ENCODE results near the gene YWHAH. TPM values are rescaled to one million over a fixed set of nuclear protein-coding genes. Genes with fewer than 3 reads are reported as not detected.

The YWHAH gene
- 285 TPM for total RNA-seq (ENCODE audit: unreplicated experiment)
- long read RNA-seq, transcript YWHAH-201 (2 exons, 1,825 nt): major isoform, 276 of 285 reads
- long read RNA-seq, partial matches to known transcripts: 0 of 285 reads
- long read RNA-seq, other reads (novel, unspliced or antisense): 5 of 285 reads

- Mint-ChIP-seq H3K36me3 (ENCODE audit: low read depth, unreplicated experiment) (peaks cover 21% of the 10 kb centered on the region), H3K4me1 (ENCODE audit: unreplicated experiment) (peaks cover 41% of the 10 kb centered on the region), H3K27ac (ENCODE audit: unreplicated experiment) (peak within 1 kb of the TSS; percentile 30), H3K27me3 (ENCODE audit: unreplicated experiment) (peaks cover 7% of the 10 kb centered on the region), H3K4me3 (ENCODE audit: unreplicated experiment) (peak within 1 kb of the TSS; percentile 85), H3K9me3 (ENCODE audit: unreplicated experiment) (no peaks in the 10 kb centered on the region)
- no peak for TF ChIP-seq CTCF (IDR thresholded peaks at IDR 0.05; ENCODE audit: unreplicated experiment)
- DNase-seq (ENCODE audit: low spot score): peak; percentile 98
Observed at GRCh38 chr22:31943978-31944699, at the start of gene YWHAH. TSS of gene YWHAH (plus strand) at chr22:31944535. CDS start at chr22:31944734, 199 bp downstream.

- Mint-ChIP-seq H3K4me3 (ENCODE audit: unreplicated experiment) (peak overlapping the region; percentile 26), H3K27me3 (ENCODE audit: unreplicated experiment) (peaks cover 8% of the 10 kb centered on the region), H3K9me3 (ENCODE audit: unreplicated experiment) (no peaks in the 10 kb centered on the region), H3K27ac (ENCODE audit: unreplicated experiment) (no peak overlapping the region), H3K4me1 (ENCODE audit: unreplicated experiment) (peaks cover 25% of the 10 kb centered on the region), H3K36me3 (ENCODE audit: low read depth, unreplicated experiment) (peaks cover 7% of the 10 kb centered on the region)
- no peak for DNase-seq (ENCODE audit: low spot score)
- TF ChIP-seq CTCF (IDR thresholded peaks at IDR 0.05; ENCODE audit: unreplicated experiment): no peak
Observed at GRCh38 chr22:31895411-31896123, 48.8 kb upstream of the YWHAH start.

GRCh38 chr22:31896472-31896871 lies 47.9 kb upstream of the YWHAH start:
- H3K9me3 Mint-ChIP-seq (ENCODE audit: unreplicated experiment): no peaks in the 10 kb centered on the region
- peaks cover 8% of the 10 kb centered on the region for H3K27me3 Mint-ChIP-seq (ENCODE audit: unreplicated experiment)
- peaks cover 7% of the 10 kb centered on the region for H3K36me3 Mint-ChIP-seq (ENCODE audit: low read depth, unreplicated experiment)
- peaks cover 28% of the 10 kb centered on the region for H3K4me1 Mint-ChIP-seq (ENCODE audit: unreplicated experiment)
- no peak for TF ChIP-seq CTCF (IDR thresholded peaks at IDR 0.05; ENCODE audit: unreplicated experiment)
- DNase-seq (ENCODE audit: low spot score): no peak
- H3K4me3 Mint-ChIP-seq (ENCODE audit: unreplicated experiment): no peak overlapping the region
- H3K27ac Mint-ChIP-seq (ENCODE audit: unreplicated experiment): no peak overlapping the region

GRCh38 chr22:31897842-31898805 lies 46.2 kb upstream of the YWHAH start:
- H3K27me3 Mint-ChIP-seq (ENCODE audit: unreplicated experiment): peaks cover 8% of the 10 kb centered on the region
- peaks cover 11% of the 10 kb centered on the region for H3K36me3 Mint-ChIP-seq (ENCODE audit: low read depth, unreplicated experiment)
- H3K27ac Mint-ChIP-seq (ENCODE audit: unreplicated experiment): peak overlapping the region; percentile 83
- peaks cover 39% of the 10 kb centered on the region for H3K4me1 Mint-ChIP-seq (ENCODE audit: unreplicated experiment)
- TF ChIP-seq CTCF (IDR thresholded peaks at IDR 0.05; ENCODE audit: unreplicated experiment): no peak
- DNase-seq (ENCODE audit: low spot score): no peak
- H3K9me3 Mint-ChIP-seq (ENCODE audit: unreplicated experiment): no peaks in the 10 kb centered on the region
- H3K4me3 Mint-ChIP-seq (ENCODE audit: unreplicated experiment): peak overlapping the region; percentile 52
